HG03378 (cell line): ENCODE results near the gene TPMT.
"Not testable (repeated sequence)": the region's sequence is repeated elsewhere in the genome, so short reads cannot be mapped to it uniquely, and the experiment has no call there.

ENCODE experiments used
- ATAC-seq: cut with Tn5 transposase; IDR thresholded peaks from one replicate; pipeline ENCODE4 v1.9.1; 2021; ENCODE audit warnings: mild to moderate bottlenecking, moderate library complexity; ENCODE audit not compliant: unreplicated experiment

TPMT gene

DNA sequence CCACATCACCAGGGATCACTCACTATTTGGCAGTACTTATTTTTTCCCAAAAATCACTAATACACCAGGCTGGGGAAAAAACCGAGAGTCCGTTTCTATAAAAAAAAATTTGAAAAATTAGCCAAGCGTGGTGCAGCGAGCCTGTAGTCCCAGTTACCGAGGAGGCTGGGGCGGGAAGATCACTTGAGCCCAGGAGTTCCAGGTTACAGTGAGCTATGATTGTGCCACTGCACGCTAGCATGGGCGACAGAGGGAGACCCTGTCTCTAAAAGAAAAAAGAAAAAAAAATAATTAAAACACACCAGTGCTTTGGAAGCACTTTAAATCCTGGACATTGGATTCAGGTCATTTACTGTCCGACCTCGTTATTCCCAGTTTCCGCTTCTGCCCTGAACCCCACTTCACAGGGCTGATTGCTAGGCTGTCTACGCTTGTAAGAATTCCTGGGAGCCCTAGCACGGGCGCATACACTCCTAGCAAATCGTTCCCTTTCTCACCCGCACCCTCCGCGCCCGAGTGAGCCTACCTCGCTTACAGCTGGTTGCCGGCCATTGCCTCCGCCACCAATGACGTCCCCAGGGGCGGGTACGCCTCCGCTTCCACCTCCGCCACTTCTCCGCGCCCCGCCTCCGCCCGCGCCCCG is at the start of gene TPMT:
TSS of gene TPMT (minus strand) at position 571 of the 643 bp plus-strand sequence. CDS start 5,950 bp downstream, outside the sequence.
- peak; percentile 29 for ATAC-seq

GRCh38 chr6:18203786-18204185 is 48.9 kb upstream of the TPMT start:
- no peak for ATAC-seq

GRCh38 chr6:18192026-18192425 is 37.1 kb upstream of the TPMT start:
- no peak for ATAC-seq

DNA sequence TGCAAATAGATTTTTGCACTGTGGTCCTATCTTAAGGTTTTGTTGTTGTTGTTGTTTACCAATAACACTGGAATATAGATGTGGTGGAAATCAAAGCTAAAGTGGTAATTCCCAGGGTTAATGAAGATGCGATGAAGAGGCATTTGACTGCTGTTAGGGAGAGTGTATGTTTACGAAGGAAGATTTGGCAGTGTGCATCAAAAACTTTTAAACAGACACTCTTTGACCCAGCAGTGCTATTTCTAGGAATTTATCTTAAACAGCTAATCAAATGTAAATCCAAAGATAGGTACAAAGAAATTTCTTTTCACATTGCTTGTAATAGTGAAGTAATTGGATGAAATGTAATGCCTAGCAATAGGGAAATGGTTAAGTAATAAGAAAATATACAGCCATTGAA is 34.3 kb upstream of the TPMT start:
- ATAC-seq = no peak

GRCh38 chr6:18187701-18188100 is 32.8 kb upstream of the TPMT start:
- ATAC-seq = no peak

DNA sequence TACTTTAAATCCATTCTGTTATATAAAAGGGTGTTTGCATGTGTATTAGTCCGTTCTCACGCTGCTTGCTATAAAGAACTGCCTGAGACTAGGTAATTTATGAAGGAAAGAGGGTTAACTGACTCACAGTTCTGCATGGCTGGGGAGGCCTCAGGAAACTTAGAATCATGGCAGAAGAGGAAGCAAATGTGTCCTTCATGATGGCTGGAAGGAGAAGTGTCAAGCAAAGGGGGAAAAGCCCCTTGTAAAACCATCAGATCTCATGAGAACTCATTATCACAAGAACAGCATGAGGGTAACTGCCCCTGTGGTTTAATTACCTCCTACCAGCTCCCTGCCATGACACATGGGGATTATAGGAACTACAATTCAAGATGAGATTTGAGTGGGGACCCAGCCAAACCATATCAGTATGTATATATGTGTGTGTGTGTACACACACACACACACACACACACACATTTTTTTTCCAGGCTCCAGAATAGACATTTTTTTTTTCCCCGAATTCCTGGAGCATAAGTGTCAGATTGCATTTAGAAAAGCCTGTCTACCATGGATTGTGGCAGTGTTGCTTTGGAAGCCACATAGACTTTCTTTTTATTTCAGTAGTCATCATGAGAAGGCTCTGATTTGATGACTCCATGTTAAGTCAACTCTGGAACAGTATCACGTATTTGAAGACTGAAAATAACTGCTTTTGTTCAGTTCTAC is 31.8 kb upstream of the TPMT start:
- no peak for ATAC-seq

GRCh38 chr6:18186033-18186432 is 31.2 kb upstream of the TPMT start:
- no peak for ATAC-seq

DNA sequence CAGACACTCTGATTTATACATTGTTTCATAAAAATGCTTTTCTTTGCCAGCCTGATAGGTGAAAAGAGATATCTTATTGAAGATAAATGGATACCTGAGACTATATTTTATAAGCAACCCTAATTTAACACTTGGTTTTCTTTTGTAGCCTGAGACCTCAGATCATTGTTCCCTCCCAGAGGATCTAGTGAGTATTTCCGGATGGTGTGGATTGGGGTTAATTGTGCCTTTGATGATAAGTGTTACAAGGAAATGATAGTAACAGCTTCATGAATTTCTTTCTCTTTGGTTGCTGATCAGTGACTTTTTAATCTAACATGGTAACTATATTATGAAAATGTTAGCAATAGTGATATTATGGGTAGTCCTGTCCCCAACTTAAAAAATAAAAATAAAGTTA is 30.7 kb upstream of the TPMT start:
- no peak for ATAC-seq

GRCh38 chr6:18183766-18184165 is 28.9 kb upstream of the TPMT start:
- ATAC-seq = no peak

DNA sequence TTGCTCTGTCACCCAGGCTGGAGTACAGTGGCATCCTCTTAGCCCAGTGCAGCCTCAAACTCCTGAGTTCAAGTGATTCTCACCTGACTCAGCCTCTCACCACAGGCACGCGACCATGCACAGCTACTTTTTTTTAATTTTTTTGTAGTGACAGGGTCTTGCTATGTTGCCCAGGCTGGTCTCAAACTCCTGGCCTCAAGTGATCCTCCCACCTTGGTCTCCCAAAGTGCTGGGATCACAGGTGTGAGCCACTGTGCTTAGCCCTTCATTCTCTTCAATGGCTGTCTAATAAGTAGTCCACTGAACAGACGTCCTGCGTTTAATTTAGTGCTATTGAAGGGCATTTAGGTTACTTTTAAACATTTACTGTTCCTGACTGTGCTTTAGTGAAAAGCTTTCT is 27.7 kb upstream of the TPMT start:
- ATAC-seq = no peak

DNA sequence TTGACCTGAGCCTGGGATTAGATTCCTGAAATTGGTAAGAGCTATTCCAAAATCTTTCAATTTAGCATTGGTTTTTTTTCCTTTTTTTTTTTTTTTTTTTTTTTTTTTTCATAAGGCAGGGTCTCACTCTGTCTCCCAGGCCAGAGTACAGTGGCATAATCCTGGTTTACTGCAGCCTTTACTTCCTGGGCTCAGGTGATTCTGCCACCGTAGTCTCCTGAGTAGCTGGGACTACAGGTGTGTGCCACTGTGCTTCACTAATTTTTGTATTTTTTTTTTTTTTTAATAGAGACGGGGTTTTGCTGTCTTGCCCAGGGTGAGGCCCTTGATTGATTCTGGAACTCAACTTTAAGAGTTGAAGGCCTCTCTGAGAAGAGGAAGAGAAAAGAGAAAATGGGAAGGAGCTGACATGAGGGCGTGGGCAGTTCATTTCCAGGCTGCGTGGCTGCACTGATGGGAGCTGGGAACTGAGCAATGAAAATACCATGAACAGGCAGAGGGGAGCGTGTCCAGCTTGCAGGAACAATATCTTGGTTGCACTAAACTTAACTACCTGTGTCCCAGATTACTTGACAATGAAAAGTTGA is 25.0 kb upstream of the TPMT start:
- no peak for ATAC-seq

- ATAC-seq = no peak
Observed at GRCh38 chr6:18178960-18179615, 24.2 kb upstream of the TPMT start.

DNA sequence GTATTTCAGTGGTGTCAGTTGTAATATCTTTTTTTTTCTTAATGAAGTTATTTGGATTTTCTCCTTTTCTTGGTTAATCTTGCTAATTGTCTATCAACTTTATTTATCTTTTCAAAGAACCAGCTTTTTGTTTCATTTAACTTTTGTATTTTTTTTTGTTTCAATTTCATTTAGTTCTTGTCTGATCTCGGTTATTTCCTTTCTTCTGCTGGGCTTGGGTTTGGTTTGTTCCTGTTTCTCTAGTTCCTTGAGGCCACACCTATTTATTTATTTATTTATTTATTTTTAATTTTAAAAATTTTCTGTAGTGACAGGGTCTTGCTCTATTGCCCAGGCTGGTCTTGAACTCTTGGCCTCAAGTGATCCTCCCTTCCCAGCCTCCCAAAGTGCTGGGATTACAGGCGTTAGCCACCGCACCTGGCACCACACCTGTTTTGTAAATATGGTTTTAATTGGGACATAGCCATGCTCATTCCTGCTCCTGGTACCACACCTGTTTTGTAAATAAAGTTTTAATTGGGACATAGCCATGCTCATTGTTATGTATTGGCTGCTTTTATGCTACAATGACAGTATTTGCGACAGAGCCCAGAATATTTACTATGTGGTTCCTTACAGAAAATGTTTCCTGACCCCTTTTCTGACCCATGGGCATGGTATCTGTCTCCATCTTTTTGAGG is 22.5 kb upstream of the TPMT start:
- ATAC-seq = no peak

GRCh38 chr6:18176198-18176597 is 21.3 kb upstream of the TPMT start:
- not testable (repeated sequence) for ATAC-seq

GRCh38 chr6:18171871-18172270 is 17.0 kb upstream of the TPMT start:
- ATAC-seq = no peak

DNA sequence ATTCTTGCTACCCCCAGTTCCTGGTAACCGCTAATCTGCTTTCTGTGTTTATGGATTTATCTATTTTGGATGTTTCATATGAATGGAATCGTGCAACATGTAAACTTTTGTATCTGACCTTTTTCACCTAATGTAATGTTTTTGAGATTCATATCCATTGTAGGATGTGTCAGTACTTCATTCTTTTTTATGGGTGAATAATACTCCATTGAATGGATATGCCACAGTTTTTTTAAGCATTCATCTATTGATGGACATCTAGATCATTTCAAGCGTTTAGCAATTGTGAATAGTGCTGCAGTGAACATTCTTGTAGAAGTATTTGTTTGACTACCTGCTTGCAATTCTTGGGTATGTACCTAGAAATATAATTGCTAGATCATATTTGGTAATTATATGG is 13.4 kb upstream of the TPMT start:
- ATAC-seq = no peak

- no peak for ATAC-seq
Observed at GRCh38 chr6:18166312-18167036, 11.6 kb upstream of the TPMT start.

GRCh38 chr6:18165751-18166150 is 10.9 kb upstream of the TPMT start:
- no peak for ATAC-seq

DNA sequence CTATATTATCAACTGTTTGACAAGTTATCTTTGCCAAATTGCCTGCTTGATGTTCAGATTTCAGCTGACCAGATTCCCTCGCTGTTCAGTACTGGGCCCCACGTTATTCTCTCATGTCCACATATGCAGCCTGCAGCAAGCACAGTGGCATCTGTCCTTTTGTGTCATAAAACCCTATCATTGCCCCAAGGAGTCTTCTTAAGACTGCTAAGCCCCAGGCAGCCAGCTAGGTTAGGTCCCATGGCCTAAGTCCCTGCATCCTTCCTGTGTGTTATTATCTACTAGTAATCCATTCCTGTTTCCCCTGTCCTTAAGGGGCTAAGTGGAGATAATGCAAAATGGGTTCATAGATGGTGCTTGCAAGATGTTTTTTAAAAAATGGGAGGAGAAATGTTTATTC is 7.5 kb upstream of the TPMT start:
- no peak for ATAC-seq

- ATAC-seq = no peak
Observed at GRCh38 chr6:18161431-18161830, 6.6 kb upstream of the TPMT start.

GRCh38 chr6:18160911-18161310 is 6.0 kb upstream of the TPMT start:
- ATAC-seq = no peak
